HG02623 (cell line): ENCODE measurements around the gene FAM187B.

ENCODE experiments used
- ATAC-seq: cut with Tn5 transposase; IDR thresholded peaks from one replicate; pipeline ENCODE4 v1.9.1; 2021; ENCODE audit warnings: moderate library complexity; ENCODE audit not compliant: unreplicated experiment

Gene FAM187B

GRCh38 chr19:35228177-35228930 lies at the start of gene FAM187B:
Gene FAM187B, minus strand, starts transcription at chr19:35228739. Its CDS starts 59 bp downstream, at chr19:35228680.
- ATAC-seq = no peak

GRCh38 chr19:35276706-35277281 lies 48.3 kb upstream of the FAM187B start:
- no peak for ATAC-seq

GRCh38 chr19:35274323-35274722 lies 45.8 kb upstream of the FAM187B start:
- no peak for ATAC-seq

GRCh38 chr19:35273686-35274259 lies 45.2 kb upstream of the FAM187B start:
- no peak for ATAC-seq

GRCh38 chr19:35272954-35273649 lies 44.6 kb upstream of the FAM187B start:
- no peak for ATAC-seq

- no peak for ATAC-seq
Measured at GRCh38 chr19:35272122-35272719, 43.7 kb upstream of the FAM187B start.

- no peak for ATAC-seq
Measured at GRCh38 chr19:35271546-35271945, 43.0 kb upstream of the FAM187B start.

- no peak for ATAC-seq
Measured at GRCh38 chr19:35270381-35270811, 41.9 kb upstream of the FAM187B start.

GRCh38 chr19:35269438-35270117 lies 41.0 kb upstream of the FAM187B start:
- peak; percentile 33 for ATAC-seq

- peak; percentile 22 for ATAC-seq
Measured at GRCh38 chr19:35268536-35269437, 40.2 kb upstream of the FAM187B start, which contains the start of gene USF2. Gene USF2, plus strand, starts transcription at chr19:35268962. Its CDS starts 140 bp downstream, at chr19:35269102.

- peak; percentile 39 for ATAC-seq
Measured at GRCh38 chr19:35267818-35268535, 39.4 kb upstream of the FAM187B start.

- ATAC-seq = no peak
Measured at GRCh38 chr19:35267353-35267817, 38.8 kb upstream of the FAM187B start.

- no peak for ATAC-seq
Measured at GRCh38 chr19:35266520-35267352, 38.2 kb upstream of the FAM187B start.

- no peak for ATAC-seq
Measured at GRCh38 chr19:35265900-35266519, 37.5 kb upstream of the FAM187B start.

- ATAC-seq = no peak
Measured at GRCh38 chr19:35265126-35265899, 36.8 kb upstream of the FAM187B start.

GRCh38 chr19:35264268-35265125 lies 36.0 kb upstream of the FAM187B start:
- ATAC-seq = no peak
